Spinal cord (tissue), 10 donors: ENCODE results near the gene SCAF8. TPM values are rescaled to one million over a fixed set of nuclear protein-coding genes. Genes with fewer than 3 reads are reported as not detected.
"Not testable (repeated sequence)": the region's sequence is repeated elsewhere in the genome, so short reads cannot be mapped to it uniquely, and the experiment has no call there.

Source experiments
- DNase-seq, 6 donors: peaks; one replicate each; pipeline versions ENCODE4 v3.0.0 to v3.0.0-alpha.2; 2013 to 2015; ENCODE audit warnings: low spot score in 6 of 6, low read depth in 4 of 6
- H3K27ac ChIP-seq: one replicate; pipeline ENCODE4 v1.5.1; 2013; ENCODE audit warnings: low read depth, low read length, control low read depth
- H3K27me3 ChIP-seq: one replicate; pipeline ENCODE4 v1.6.1; 2013; ENCODE audit warnings: low read length; ENCODE audit not compliant: control insufficient read depth, insufficient read depth
- H3K36me3 ChIP-seq: one replicate; pipeline ENCODE4 v1.6.1; 2013; ENCODE audit warnings: low read length; ENCODE audit not compliant: control insufficient read depth, insufficient read depth
- H3K4me1 ChIP-seq: one replicate; pipeline ENCODE4 v1.6.1; 2013; ENCODE audit warnings: low read length; ENCODE audit not compliant: control insufficient read depth, insufficient read depth
- H3K4me3 ChIP-seq: one replicate; pipeline ENCODE4 v1.5.1; 2013; ENCODE audit warnings: low read depth, low read length, control low read depth
- H3K9me3 ChIP-seq: one replicate; pipeline ENCODE4 v1.6.1; 2013; ENCODE audit warnings: low read length; ENCODE audit not compliant: control insufficient read depth, insufficient read depth
- WGBS: methylation state at CpG from one replicate; pipeline ENCODE4 v1.1.5; 2013; ENCODE audit warnings: missing lambda C conversion rate; ENCODE audit not compliant: insufficient coverage; 5-methylcytosine and 5-hydroxymethylcytosine counted together
- polyA plus RNA-seq, 2 donors: library from polyadenylated mRNA; unstranded; fragments of 120-200 nt; gene quantifications; one replicate each; pipeline ENCODE4 v1.2.1, GENCODE V29; 2013; ENCODE audit not compliant: insufficient read length in 2 of 2
- total RNA-seq, 2 donors: library from RNA; depleted of rRNA in 1 of 2; stranded (reverse); fragments of 120-200 nt in 1 of 2; fragments of >200 nt in 1 of 2; gene quantifications; one replicate each; pipeline versions ENCODE4 v1.2.3 to v1.2.4, GENCODE V29; 2013 to 2014
- donor health status: healthy.

Gene SCAF8
- total and polyA plus RNA-seq, 4 donors = 31.1 to 69.8 (median 45.4) TPM

DNA sequence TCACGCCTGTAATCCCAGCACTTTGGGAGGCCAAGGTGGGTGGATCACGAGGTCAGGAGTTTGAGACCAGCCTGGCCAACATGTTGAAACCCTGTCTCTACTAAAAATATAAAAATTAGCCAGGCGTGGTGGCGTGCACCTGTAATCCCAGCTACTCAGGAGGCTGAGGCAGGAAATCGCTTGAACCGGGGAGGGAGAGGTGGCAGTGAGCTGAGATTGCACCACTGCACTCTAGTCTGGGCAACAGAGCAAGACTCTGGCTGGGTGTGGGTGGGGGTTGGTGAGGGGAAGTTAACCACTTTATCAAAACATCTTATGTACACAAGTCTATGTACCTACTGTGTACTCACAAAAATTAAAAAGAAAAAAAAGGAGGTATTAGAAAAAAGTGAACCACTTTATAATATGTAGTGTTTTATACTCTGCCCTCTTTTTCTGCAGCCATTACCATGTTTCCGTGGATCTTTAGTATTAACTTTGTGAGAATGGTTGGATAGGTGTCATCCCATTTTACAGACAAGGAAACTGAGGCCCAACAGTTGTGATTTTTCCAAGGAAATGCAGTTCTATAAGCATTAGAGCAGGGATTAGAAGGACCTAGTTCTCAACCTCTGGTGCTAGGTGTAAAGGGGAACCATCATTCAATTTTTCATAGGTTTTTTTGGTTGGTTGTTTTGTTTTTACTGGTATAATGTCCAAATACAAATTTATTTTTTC, 11.0 kb downstream of the SCAF8 start:
- not testable (repeated sequence) for H3K4me3 ChIP-seq, DNase-seq, H3K27ac ChIP-seq, H3K36me3 ChIP-seq, H3K4me1 ChIP-seq, H3K9me3 ChIP-seq, H3K27me3 ChIP-seq
- 100% methylated on average over 2 of the region's 7 CpGs for WGBS

DNA sequence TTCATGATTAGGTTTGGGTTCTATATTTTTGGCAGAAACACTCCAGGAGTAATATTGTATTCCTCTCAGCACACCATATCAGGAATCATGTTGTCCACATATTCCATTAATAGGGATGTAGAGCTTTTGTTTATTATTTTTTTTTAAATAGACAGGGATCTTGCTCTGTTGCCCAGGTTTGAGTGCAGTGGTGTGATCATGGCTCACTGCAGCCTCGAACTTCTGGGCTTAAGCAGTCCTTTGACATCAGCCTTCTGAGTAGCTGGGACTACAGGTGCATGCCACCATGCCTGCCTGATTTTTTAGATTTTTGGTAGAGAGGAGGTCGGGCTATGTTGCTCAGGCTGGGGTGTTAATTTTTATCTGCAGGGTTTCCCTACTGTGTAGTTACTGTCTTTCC, 12.0 kb downstream of the SCAF8 start:
- H3K4me1 ChIP-seq = no peaks in the 10 kb centered on the region
- DNase-seq = no peak
- H3K9me3 ChIP-seq = no peaks in the 10 kb centered on the region
- no peaks in the 10 kb centered on the region for H3K27me3 ChIP-seq
- H3K4me3 ChIP-seq = no peak overlapping the region
- no peak overlapping the region for H3K27ac ChIP-seq
- H3K36me3 ChIP-seq = no peaks in the 10 kb centered on the region
- 100% methylated on average over 2 of the region's 2 CpGs for WGBS

DNA sequence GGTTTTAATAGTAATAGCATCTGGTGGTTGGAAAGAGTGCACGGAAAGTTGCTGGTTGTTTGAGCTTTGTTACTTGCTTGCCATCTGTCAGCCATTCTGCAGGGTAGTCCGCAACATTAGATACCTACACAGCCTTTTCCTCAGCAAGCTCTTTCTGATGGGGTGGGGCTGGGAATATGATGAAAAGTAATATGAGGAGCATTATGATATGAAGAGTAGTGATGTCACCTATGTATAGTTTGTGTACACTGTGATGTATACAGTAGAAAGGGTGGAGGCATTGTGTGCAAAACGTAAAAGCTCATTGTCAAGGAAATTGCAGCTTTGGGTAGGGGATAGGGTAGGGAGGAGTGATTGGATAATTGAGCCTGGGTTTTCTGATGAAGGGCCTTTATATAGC, 16.1 kb downstream of the SCAF8 start:
- H3K36me3 ChIP-seq = no peaks in the 10 kb centered on the region
- no peaks in the 10 kb centered on the region for H3K4me1 ChIP-seq
- 71% methylated on average over 1 of the region's 3 CpGs for WGBS
- no peak overlapping the region for H3K4me3 ChIP-seq
- DNase-seq = no peak
- H3K27me3 ChIP-seq = no peaks in the 10 kb centered on the region
- no peaks in the 10 kb centered on the region for H3K9me3 ChIP-seq
- no peak overlapping the region for H3K27ac ChIP-seq

DNA sequence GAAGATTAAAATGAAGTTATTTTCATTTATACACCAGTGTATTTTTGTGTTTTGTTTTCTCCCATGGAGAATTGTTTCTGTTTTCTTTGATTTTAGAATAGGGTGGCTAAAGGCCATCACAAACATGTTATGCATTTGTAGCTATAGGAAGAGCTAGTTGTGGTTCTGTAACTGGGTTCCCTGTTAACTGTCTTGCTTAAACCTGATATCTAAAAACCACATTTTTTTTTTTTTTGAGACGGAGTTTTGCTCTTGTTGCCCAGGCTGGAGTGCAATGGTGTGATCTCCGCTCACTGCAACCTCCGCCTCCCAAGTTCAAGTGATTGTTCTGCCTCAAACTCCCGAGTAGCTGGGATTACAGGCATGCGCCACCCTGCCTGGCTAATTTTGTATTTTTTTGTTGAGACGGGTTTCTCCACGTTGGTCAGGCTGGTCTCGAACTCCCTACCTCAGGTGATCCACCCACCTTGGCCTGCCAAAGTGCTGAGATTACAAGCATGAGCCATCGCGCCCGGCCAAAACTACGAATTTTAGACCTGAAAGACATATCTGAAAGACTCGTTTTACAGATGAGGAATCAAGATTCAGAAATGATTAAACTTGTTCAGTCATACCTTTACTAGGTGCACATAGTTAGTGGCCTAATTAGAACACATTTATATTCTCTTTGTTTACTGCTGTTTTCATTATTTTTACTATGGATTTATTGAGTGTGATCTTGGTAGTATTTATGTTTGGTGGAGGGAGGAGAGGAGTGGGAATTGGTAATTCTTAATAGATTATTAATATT, 18.0 kb downstream of the SCAF8 start:
- H3K27me3 ChIP-seq = no peaks in the 10 kb centered on the region
- H3K4me1 ChIP-seq = no peaks in the 10 kb centered on the region
- H3K27ac ChIP-seq = no peak overlapping the region
- no peaks in the 10 kb centered on the region for H3K36me3 ChIP-seq
- no peak overlapping the region for H3K4me3 ChIP-seq
- no peaks in the 10 kb centered on the region for H3K9me3 ChIP-seq
- DNase-seq = no peak
- 94% methylated on average over 5 of the region's 13 CpGs for WGBS

DNA sequence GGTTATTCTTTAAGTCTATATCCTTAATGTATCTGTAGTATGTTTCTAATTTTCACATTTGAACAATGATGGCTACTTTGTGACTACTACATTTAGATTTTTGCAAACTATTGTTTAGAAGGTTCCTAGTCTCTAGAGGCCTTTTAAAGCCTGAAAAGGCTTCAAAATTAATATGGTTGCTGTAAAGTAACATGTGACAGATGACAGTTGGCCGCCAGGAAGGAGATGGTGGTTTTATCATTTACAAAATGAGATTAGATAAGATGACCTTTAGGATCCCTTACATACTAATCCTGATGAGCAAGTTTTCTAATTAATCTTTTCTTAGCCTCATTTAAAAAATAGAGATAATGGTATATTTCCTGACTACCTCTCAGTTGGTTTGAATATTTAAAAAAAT, 18.8 kb downstream of the SCAF8 start:
- no CpG with 5 or more reads among the region's 1 CpG for WGBS

DNA sequence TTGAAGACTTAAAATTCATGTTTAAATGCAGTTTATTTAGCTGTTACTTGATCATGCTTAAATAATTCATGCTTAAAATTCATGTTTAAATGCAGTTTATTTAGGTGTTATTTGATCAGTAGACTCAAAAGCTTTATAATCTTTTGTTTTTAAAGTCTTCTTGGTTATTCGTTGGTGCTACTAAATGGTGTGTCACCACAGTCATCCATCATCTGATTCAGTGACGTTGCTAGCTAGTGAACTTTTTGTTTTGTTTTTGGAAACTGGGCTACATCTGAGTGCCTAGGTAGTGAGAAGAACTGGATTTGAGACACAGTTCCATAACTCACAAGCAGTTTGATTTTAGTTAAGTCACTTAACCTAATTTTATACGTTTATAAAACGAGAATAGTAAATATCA, 20.9 kb downstream of the SCAF8 start:
- Histone ChIP-seq H3K9me3 (no peaks in the 10 kb centered on the region), H3K4me1 (peaks cover 10% of the 10 kb centered on the region)
- WGBS = no CpG with 5 or more reads among the region's 4 CpGs

More for the DNA sequence above, 18.8 kb downstream of the SCAF8 start:
- peaks cover 4% of the 10 kb centered on the region for H3K4me1 ChIP-seq
- H3K9me3 ChIP-seq = no peaks in the 10 kb centered on the region
- no peak for DNase-seq
- H3K27ac ChIP-seq = no peak overlapping the region
- no peaks in the 10 kb centered on the region for H3K36me3 ChIP-seq
- no peaks in the 10 kb centered on the region for H3K27me3 ChIP-seq
- H3K4me3 ChIP-seq = no peak overlapping the region

DNA sequence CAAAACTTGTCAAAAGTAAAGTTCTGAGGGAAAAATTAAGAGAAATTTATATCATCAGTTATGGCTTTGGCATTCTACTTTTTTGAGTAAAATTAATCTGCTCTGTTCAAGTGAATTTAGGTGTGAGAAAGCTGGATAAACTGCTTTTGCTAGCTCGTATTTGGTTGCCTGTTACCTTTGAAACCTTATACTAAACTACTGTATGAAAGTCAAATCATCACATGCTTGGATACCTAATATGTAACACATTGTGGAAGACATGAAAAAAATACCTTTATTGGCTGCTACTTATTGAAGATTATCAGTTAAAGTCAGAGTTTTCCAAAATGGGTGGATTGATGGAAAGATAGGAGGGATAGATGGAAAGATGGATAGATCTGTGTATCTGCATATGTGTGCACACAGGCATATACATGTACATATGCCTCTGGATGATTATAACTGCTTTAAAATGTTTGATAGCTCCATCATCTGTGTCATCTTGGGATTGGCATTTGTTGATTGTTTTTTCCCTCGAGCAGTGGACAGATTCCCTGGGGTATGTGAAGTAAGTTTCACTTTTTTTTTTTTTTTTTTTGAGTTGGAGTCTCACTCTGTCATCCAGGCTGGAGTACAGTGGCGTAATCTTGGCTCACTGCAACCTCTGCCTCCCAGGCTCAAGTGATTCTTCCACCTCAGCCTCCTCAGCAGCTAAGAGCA, 24.3 kb downstream of the SCAF8 start:
- no peak overlapping the region for H3K27ac ChIP-seq
- H3K27me3 ChIP-seq = no peaks in the 10 kb centered on the region
- no peaks in the 10 kb centered on the region for H3K9me3 ChIP-seq
- no peak for DNase-seq
- no peak overlapping the region for H3K4me3 ChIP-seq
- peaks cover 10% of the 10 kb centered on the region for H3K4me1 ChIP-seq
- WGBS = no CpG with 5 or more reads among the region's 3 CpGs
- no peaks in the 10 kb centered on the region for H3K36me3 ChIP-seq

More for the DNA sequence above, 20.9 kb downstream of the SCAF8 start:
- Histone ChIP-seq H3K36me3 (no peaks in the 10 kb centered on the region), H3K4me3 (no peak overlapping the region), H3K27ac (no peak overlapping the region), H3K27me3 (no peaks in the 10 kb centered on the region)
- DNase-seq = no peak

DNA sequence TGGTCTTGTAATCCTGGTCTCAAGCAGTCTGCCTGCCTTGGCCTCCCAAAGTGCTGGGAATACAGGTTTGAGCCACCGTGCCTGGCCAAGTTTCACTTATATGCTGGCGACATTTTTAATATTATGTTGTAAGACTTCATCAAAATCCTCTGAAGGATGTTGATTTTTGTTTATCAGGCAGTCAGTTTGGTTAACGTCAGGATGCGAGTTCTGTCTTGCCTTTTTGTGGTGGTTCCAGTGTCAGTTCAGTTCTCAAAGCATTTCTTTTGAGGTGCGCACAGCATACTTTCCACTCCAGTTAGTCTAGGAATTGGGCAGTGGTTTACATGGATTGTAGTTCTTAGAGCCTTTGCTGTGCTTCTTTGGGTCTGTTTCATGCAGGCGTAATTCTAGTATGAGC, 24.9 kb downstream of the SCAF8 start:
- no peaks in the 10 kb centered on the region for H3K36me3 ChIP-seq
- H3K27ac ChIP-seq = no peak overlapping the region
- no peaks in the 10 kb centered on the region for H3K9me3 ChIP-seq
- H3K4me1 ChIP-seq = peaks cover 10% of the 10 kb centered on the region
- no peak overlapping the region for H3K4me3 ChIP-seq
- H3K27me3 ChIP-seq = no peaks in the 10 kb centered on the region
- DNase-seq = no peak
- WGBS = 60% methylated on average over 4 of the region's 6 CpGs

DNA sequence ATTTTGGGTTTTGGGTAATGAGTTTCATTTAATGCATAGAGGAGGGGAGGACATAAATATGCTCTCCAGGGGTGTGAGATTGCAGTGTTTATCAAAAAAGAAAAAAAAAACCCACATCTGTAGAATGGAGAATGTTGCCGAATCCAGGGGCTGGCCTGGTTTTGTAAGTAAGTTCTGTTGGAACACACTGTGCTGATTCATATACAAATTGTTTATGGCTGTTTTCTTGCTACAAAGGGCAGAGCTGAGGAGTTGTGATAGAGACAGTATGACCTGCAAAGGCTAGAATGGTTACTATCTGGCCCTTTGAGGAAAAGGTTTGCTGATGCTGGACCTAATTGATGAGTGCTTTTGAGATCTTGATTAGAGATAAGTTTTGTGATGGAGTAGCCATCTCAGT, 30.4 kb downstream of the SCAF8 start:
- Histone ChIP-seq H3K4me3 (no peak overlapping the region), H3K4me1 (peaks cover 5% of the 10 kb centered on the region), H3K27ac (no peak overlapping the region), H3K27me3 (no peaks in the 10 kb centered on the region), H3K9me3 (no peaks in the 10 kb centered on the region), H3K36me3 (no peaks in the 10 kb centered on the region)
- WGBS = 86% methylated on average over 1 of the region's 1 CpG
- DNase-seq = no peak
